ENCODE data around the gene KRT9.
"Not testable (repeated sequence)": the region's sequence is repeated elsewhere in the genome, so short reads cannot be mapped to it uniquely, and the experiment has no call there.

Gene KRT9

DNA sequence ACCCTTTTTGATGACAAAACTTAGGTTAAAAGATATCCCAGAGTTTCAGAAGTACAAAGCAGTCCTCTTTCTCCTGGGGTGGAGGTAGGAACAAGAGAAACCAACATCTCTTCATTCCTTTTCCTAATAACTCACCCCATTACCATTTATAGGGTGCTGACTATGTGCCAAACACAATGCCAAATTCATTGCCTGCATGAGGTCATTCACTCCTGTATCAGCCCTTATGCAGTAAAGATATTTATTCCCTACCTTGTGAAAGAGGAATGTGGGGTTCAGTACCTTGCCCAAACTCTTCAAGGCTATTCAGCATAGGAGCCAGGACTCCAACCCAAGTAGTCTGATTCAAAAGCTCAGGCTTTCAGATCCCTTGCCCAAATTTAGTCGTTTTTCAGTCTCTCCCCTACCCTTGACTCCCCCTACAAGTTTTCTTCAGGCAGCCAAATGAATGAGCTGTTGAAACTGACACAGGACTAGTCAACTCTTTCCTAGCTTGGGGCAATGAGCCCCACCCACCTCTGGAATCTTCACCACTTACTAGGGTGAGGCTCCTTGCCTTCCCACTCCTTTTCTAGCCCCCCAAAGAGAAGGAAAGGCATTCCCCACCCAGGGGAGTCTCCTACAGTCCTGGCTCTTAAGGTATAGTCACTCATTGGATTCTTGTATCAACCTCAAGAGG, 9.0 kb upstream of the KRT9 start:
- intact Hi-C loops (cut with DNase I) = no loop called here
- no peak for DNase-seq

DNA sequence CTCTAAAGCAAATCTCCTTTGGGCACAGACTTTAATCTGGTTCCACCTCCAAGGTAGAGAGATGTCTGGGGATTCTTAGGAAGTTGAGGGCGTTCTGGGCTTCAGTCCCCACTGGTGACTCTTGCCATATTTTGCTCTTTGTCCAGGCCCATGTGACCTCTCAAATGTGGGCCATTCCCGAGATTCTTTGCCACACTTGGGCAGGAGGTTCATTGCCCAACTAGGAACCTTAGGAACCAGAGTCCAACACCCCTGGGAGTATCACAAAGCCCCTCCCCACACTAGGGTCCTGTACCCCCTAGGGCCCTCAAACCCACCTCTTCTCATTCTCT, 8.4 kb upstream of the KRT9 start:
- DNase-seq = no peak
- intact Hi-C loops (cut with DNase I) = no loop called here

DNA sequence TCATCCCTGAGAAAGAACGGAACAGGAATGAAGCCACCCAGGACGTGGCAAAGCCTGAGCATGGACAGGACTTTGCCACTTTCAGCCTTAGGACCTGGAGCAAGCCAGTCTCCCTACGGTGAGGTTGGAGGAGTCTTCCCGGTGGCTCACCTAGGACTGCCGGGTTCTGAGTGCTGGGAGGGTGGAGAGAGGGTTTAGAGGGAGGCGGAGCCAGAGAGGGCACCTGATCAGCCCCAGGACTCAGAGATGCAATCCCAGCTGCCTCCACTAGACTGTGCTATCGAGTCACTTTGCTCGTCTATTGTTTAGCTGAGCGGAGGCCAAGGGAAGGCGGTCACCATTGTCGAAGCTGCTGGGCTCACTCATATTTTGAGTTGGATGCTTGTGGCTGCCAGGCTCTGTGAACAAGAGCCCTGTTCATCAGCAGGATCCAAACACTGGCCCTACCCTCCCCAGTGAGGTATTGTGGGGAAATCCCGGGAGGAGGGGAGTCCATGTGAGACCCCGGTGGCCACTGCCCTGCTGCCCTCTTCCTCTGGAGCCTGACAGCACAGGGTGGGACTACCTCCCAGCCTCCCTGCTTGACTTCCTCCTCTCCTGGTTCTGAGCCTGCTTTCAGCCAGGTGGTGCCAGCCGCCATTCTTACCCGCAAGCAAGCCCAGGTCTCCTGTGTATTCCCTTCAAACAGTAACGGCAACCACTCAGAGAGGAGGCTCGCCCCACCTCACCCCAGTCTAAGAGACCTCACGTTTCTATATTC, 7.8 kb upstream of the KRT9 start:
- intact Hi-C loops (cut with DNase I) = no loop called here
- DNase-seq = peak in 8 of 10 donors; percentile 32 to 90 (median 61)

DNA sequence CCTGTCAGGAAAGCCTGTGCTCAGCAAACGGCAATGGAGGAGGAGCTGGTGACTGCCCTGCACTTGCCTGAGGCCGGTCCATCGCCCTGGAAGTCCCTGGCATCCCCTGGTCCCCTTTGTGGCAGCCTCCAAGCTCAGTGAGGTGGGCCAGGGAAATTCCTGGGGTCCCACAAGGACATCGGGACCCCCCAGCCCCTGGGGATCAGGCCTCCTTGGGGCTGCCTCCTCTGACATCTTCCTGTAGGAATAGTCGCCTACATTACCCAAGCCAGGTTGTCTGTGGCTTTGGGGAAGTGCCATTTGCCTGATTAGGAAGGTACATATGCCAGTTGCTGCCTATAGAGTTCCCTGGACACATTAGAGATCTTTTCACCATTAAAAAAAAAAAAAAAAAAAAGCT, 7.1 kb upstream of the KRT9 start:
- intact Hi-C loops (cut with DNase I) = no loop called here
- peak in 1 of 10 donors; percentile 37 for DNase-seq

DNA sequence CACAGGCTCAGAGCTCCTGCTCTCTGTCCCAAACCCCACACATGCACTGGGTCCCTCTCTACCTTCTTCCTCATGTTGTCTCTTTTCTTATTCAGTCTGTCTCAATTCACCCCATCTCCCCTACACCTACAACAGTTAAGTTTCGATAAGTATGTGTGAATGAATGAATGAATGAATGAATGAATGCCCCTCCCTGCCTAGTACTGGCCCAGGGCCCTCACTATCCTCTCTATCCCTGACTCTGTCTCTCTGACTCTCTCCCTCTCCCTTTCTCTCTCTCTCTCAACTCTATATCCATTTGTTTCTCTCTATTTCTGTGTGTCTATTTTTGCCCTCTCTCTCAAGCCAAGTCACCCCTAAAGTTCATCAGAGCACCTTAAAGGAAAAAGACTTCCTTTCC, 6.7 kb upstream of the KRT9 start:
- intact Hi-C loops (cut with DNase I) = no loop called here
- no peak for DNase-seq

DNA sequence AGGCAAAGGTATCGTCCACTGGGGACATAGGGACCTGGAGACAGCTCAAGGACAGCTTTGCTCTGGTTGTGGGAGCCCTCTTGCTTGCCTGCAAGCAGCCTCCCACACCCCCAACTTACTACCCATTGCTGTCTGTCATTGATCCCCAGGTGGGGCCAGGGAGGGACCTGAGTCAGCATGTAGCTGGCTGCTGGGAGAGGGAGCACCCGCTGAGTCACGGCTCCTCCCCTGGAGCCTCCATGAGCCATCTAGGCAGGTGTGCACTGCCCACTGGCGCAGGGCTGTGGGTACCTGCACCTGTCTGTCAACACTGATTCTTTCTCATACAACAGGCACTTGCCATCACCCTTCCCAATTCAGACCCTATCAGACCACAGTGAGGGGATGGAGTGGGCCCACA, 4.9 kb upstream of the KRT9 start:
- peak in 1 of 10 donors; percentile 74 for DNase-seq
- intact Hi-C loops (cut with DNase I) = not testable (repeated sequence)

DNA sequence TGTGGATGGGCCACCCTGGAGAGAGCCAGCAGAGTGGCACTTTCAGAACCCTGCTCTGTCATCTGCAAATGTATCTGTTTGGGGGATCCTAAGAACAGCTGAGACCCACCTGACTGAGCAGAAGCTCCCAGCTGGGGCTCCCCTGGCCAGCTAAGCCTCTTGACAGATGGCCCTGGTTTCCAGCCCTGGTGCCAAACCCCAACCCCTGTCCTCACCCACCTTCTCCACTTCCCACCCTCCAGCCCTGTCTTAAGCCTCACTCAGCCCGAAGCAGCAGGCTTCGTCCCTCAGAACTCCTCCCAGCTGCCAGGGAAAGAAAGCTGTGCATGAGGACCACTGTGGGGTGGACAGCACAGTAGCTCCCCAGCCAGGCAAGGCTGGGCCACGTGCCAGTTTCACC, 3.5 kb upstream of the KRT9 start:
- DNase-seq = peak in 1 of 10 donors; percentile 47
- intact Hi-C loops (cut with DNase I) = no loop called here

DNA sequence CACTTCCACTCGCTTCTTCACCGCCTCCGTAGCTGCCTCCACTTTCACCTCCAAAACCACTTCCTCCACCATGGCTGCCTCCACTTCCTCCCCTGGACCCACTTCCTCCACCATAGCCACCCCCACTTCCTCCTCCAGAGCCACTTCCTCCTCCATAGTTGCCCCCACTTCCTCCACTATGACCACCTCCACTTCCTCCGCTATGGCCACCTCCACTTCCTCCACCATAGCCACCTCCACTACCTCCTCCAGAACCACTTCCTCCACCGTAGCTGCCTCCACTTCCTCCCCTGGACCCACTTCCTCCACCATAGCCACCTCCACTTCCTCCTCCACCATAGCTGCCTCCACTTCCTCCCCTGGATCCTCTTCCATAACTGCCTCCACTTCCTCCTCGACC, 4.5 kb downstream of the KRT9 start:
- intact Hi-C loops (cut with DNase I) = no loop called here
- DNase-seq = peak in 1 of 10 donors; percentile 37

DNA sequence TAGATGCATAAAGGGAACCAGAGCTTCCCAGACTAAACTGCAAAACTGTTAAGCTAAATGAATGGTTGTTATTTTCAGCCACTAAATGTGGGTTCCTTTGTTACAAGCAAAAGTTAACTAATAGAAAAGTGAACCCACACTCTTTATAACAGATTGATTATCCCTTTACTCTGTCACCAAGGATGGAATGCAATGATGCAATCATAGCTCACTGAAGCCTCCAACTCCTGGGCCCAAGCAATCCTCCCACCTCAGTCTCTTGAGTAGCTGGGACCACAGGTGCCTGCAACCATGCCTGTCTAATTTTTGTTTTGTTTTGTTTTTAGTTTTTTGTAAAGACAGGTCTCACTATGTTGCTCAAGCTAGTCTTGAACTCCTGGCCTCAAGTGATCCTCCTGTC, 6.5 kb downstream of the KRT9 start:
- intact Hi-C loops (cut with DNase I) = no loop called here
- DNase-seq = no peak

DNA sequence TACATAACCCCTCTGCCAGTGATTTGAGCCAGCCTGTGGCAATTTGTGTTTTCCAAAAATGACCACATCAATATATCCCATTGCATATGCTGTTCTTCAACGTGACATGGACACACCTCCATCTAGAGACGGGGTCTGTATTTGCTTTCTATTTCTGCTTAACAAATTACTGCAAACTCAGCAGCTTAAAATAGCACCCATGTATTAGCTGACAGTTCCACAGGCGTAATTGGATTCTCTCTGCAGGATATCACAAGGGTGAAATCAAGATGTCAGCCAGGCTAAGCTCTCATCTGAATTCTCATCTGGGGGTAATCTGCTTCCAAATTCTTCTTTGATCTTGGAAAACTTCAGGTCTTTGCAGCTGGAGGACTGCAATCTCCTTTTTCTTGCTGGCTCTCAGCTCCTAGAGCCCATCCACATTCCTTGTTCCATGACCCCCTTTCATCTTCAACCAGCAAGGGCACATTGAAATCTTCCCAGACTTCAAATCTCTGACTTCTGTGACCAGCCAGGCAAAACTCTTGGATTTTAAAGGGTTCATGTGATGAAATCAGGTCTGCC, 8.2 kb downstream of the KRT9 start:
- DNase-seq = no peak
- intact Hi-C loops (cut with DNase I) = no loop called here

DNA sequence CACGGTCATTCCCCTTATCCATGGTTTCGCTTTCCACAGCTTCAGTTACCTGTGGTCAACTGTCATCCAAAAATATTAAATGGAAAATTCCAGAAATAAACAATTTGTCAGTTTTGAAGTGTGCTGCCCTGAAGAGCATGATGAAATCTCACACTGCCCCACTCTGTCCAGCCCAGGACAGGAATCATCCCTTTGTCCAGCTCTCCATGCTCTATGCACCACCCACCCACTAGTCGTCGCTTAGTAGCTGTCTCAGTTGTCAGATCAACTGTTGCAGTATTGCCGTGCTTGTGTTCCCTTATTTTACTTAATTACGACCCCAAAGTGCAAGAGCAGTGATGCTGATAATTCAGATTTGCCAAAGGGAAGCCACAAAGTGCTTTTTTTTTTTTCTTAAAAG, 10.3 kb downstream of the KRT9 start:
- intact Hi-C loops (cut with DNase I) = no loop called here

DNA sequence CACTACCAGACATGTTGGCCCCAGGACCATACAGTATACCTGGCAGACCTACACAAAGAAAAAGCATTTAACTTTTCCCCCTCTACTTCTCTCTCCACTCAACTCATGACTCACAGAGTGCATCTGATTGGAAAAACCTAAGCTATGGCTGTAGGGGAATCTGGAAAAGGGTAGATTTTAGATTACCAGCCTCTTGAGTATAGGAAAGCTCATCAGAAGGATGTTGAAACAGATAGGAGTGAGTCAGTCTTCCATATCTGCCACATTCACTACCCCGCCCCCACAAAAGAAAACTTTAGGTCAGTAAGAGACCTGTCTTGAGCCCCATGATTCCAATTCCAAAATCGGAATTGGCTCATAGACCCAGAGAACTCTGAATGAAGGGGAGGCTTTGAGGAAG, 12.3 kb downstream of the KRT9 start:
- intact Hi-C loops (cut with DNase I) = no loop called here
- no peak for DNase-seq

More for the DNA sequence above, 10.3 kb downstream of the KRT9 start:
- peak in 2 of 10 donors; percentile 8 to 31 for DNase-seq

DNA sequence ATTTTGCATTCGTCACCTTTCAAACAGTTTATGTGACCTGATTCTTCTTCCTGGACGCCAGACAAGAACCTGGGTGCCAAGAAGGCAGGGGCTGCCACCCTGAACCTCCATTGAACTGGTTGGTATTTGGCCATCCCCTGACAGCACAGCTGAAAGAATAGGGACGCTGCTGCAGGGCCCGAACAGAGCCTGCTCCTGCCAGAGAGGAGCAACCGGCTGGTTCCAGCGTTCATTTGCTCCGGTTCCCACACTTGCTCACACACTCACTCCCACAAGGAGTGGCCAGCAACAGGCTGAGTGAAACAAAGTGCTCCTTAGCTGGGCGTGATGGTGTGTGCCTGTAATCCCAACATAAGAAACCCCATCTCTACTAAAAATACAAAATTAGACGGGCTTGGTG, 14.9 kb downstream of the KRT9 start:
- intact Hi-C loops (cut with DNase I) = no loop called here
- peak in 1 of 10 donors; percentile 69 for DNase-seq

DNA sequence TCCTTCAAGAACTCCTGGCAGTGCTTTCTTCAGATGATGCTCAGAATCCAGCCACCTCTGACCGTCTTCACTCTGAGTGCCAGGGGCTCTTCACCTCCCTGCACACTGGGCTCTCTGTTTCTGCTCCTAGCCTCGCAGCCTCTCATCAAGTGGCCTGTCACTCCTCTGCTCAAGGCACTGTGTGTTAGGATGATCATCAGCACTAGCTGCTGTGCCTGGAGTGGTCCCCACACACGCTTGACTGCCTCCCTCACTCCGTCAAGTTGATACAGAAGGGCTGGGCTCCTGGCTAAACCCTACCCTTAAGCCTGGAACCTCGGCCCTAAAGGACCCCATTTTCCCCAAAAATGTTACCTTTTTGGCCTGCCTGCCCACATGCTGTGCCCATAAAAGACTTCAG, 15.6 kb downstream of the KRT9 start:
- intact Hi-C loops (cut with DNase I) = no loop called here
- DNase-seq = peak in 1 of 10 donors; percentile 37

DNA sequence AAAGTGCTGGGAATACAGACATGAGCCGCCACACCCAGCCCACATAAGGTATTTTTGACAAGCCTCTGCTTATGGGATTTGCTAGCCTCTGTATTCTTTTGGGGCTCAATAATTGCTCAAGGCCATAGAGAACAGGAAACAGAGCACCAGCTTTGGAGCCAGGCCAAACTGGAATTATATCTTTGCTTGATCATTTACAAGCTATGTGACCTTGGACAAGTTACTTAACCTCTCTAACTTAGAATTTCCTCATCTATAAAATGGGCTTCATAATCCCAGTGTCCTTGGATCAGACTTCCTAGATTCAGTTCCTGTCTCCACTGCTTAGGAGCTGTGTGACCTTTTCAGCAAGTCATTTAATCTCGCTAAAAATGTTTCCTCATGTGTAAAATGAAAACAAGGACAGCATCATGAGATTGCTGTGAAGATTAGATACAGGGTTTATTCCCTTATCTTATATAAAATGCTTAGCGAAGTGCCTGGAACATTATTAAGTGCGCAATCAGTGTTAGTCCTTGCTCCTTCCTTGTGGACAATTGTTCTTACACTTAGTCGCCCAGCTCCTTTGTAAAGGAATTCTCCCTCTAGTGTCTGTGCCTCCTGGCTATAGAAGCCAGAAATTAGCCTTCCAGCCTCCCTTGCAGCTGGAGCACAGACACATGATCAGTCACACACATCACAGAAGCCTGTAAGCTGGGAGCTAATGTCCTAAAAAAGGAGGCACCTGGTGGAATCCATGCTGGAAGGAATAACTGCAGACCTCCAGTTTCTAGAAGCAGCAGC, 16.6 kb downstream of the KRT9 start:
- intact Hi-C loops (cut with DNase I) = no loop called here
- DNase-seq = no peak

DNA sequence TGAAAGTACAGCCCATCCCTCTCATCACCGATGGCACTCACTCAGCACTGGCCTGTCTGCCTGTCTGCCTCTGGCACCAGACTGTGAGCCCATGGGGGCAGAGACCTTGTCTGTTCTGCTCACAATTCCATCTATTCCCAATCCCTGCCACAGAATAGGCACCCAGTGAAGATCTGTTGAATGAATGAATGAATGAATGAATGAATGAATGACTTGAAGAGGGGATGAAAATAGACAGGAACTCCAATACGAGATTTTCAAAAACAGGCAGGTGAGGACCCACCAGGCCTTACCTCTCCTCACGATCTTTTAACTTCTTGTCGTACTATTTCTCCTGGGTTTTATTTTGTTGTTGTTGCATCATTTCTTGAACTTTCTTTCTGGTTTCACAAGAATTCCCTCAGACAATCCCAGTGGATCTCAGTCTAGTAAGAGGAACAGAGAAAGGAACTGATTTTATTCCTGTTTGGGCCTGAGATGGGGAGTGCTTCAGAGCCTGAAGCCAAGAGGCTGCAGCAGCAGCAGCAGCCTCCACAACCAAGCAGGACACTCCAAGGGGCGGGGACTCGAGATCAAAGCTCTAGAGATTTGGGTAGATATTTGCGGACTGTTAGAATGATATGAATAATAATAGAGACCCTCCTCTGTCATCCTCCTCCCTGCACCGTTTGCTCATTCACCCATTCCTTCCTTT, 17.7 kb downstream of the KRT9 start:
- intact Hi-C loops (cut with DNase I) = no loop called here
- DNase-seq = no peak

DNA sequence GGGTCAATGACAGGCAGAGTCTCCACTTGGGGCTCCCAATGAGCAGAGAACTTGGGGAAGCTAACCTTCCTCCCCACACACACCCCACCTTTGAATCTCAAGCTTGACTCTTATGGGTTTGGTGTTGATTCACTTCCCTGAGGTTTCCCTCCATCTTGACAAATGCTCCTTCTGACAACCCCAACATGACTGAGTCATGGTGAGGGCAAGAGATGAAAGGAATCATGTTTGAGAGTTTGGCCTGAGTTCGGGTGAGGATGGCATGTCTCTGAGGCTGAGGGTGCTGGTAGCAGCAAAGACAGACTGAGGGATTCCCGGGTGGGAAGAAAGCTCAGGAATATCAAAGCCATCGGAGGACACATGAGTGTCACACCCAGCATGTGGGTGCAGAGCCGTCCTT, 18.7 kb downstream of the KRT9 start:
- intact Hi-C loops (cut with DNase I) = no loop called here
- DNase-seq = peak in 1 of 10 donors; percentile 39

DNA sequence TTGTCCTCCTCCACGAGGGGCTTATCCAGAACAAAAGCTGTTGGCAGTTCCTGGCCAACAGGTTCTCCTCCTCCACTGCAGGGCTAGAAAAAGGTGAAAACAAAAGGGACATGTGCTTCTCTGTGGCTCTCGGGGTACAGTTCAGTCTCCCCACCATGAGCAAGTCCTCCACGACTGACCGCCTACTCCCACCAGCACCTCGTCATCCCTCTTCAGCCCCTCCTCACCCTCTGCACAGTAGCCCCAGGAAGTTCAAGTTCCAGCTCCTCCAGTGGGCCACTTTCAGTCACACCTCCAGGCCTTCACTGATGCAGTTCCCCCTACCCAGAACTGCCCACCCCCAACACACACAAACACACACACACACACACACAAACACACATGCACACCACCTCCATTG, 19.4 kb downstream of the KRT9 start:
- peak in 1 of 10 donors; percentile 63 for DNase-seq
- intact Hi-C loops (cut with DNase I) = no loop called here

DNA sequence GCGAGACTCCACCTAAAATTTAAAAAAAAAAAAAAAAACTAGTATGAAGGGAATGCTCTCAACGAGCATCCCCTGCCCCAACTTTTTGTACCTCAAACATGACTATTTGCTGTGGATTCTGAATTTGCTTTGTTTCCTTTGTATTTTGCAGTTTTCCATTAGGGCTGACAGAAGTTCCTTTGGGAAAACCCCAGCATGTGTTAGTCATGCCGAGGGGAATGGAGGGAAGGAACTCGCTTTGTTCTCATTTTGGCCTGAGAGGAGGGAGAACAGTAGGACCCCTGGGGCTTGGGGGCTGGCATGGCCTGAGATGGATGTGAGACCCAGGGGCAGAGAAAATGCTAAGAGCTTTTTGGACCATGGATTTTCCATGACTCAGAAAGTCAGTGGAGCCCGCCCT, 20.5 kb downstream of the KRT9 start:
- no peak for DNase-seq
- intact Hi-C loops (cut with DNase I) = no loop called here

DNA sequence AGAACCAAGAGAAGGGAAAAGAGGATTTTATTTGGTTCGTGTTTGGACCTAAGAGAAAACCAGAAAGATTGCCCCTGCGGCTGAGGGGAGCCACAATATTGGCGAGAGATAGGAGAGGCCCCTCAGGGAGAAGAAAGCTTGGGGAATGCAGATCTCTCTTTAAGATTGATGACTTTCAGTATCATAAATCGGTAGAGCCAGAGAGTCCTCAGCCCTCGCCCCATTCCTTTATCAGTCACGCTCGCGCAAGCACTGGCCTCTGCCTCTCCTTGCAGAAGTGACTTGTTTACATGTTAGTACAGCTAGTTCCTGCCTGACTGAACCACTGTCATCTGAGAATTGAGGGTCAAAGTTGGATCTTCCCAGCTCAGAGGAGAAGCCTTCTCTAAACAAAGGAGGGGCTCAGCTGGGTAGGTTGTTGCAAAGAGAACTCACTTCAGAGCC, 22.2 kb downstream of the KRT9 start:
- DNase-seq = peak in 1 of 10 donors; percentile 19
- intact Hi-C loops (cut with DNase I) = loop anchor here (1.0 kb wide), 3 partner anchors 99 to 640 kb away; no protein-coding TSS in a partner anchor
